DMS79 (cell line): ENCODE measurements around the gene POF1B.

Experiments used
- DNase-seq: peaks from one replicate; lab custom pipeline; 2025; lab: John Stamatoyannopoulos, UW

POF1B gene

DNA sequence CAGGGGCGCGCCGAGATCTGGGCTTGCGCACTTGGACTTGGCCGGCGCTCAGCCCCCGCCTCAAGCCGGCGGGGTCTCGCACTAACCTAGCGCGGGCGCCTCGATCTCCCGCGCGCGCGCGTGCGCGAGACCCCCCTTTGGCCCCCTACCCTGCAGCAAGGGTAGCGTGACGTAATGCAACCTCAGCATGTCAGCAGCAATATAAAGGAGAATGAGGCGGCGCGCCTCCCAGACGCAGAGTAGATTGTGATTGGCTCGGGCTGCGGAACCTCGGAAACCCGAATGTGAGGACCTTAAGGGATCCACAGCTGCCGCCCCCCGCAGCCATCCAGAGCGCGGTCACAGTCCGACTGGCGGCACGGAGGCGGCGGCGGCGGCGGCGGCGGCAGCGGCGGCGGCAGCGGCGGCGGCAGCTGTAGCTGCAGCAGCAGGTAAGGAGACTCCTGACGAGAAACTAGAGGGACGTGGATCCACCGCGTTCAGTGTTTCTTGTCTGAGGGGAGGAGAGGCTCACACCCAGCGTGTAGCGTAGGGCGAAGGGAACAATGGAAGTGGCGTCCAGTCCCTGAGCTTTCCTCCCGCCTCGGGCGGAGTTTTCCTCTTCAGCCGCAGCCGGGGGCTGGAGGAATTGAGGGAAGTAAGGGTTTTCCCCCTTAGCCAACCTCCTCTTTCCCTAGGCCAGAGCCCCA lies 135.6 kb downstream of the POF1B start, which contains the start of the genes SATL1 and ZNF711:
TSS of gene SATL1 (minus strand) at position 19 of the 689 bp plus-strand sequence. CDS start 134,811 bp downstream, outside the sequence.
TSS of gene ZNF711 (plus strand) at position 231 of the 689 bp plus-strand sequence. CDS start 3,582 bp downstream, outside the sequence.
- peak; percentile 81 for DNase-seq

DNA sequence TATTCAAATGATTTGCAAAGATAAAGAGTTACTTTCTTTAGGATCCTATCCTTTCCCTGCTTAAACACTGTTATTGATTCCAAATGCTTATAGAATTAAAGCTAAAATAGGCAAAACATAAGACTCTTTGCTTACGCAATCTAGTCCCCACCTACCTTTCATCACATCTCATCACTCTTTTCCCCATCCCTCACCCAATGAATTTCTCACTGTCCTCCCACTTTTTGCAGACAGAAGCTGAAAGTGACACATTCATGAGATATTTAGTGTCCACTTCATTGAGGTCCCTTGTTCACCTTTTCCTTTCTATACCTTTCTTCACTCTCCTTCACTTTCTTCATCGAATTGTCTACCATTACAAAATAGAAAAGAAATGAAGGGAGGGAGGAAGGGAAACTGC lies 136.3 kb downstream of the POF1B start:
- no peak for DNase-seq
